ENCODE measurements around the gene SPIRE2.

The SPIRE2 gene

GRCh38 chr16:89784406-89784805 is 43.9 kb upstream of the SPIRE2 start:
- DNase-seq = no peak
- no peak overlapping the region for H3K4me3 ChIP-seq (ENCODE audit: low read depth, low read length)
- H3K27me3 ChIP-seq (replicated peaks) = no peaks in the 10 kb centered on the region
- no peaks in the 10 kb centered on the region for H3K36me3 ChIP-seq (replicated peaks)
- H3K27ac ChIP-seq = no peak overlapping the region
- TF ChIP-seq, protein P1, sequence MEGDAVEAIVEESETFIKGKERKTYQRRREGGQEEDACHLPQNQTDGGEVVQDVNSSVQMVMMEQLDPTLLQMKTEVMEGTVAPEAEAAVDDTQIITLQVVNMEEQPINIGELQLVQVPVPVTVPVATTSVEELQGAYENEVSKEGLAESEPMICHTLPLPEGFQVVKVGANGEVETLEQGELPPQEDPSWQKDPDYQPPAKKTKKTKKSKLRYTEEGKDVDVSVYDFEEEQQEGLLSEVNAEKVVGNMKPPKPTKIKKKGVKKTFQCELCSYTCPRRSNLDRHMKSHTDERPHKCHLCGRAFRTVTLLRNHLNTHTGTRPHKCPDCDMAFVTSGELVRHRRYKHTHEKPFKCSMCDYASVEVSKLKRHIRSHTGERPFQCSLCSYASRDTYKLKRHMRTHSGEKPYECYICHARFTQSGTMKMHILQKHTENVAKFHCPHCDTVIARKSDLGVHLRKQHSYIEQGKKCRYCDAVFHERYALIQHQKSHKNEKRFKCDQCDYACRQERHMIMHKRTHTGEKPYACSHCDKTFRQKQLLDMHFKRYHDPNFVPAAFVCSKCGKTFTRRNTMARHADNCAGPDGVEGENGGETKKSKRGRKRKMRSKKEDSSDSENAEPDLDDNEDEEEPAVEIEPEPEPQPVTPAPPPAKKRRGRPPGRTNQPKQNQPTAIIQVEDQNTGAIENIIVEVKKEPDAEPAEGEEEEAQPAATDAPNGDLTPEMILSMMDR (IDR thresholded peaks at IDR 0.05; ENCODE audit: low read depth, low read length, missing control alignments) = no peak
- in situ Hi-C loops (cut with HindIII; ENCODE audit: low pct_ligation_motif_present, low sequenced_read_pairs) = no loop called here

DNA sequence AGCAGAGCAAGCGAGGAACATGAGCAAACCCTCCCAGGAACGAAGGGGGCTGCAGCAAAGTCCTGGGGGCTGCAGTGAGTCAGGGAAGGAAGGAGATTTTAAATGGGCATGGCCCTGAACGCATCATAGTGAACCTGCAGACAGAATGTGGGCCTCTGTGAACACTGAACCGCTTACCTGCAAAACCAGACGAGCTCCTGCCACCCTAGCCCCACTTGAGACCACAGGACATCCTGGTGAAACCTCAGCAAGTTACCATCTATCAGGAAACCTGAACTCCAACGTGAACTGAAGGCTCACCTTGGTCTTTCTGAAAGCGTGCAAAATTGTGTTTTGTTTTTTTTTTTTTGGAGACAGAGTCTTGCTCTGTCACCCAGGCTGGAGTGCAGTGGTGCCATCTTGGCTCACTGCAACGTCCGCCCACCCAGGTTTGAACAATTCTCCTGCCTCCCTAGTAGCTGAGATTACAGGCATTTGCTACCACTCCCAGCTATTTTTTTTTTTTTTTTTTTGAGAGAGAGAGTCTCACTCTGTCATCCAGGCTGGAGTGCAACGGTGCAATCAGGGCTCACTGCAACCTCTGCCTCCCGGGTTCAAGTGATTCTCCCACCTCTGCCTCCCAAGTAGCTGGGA is 42.6 kb upstream of the SPIRE2 start:
- no peaks in the 10 kb centered on the region for H3K36me3 ChIP-seq (replicated peaks)
- H3K4me3 ChIP-seq (ENCODE audit: low read depth, low read length) = no peak overlapping the region
- TF ChIP-seq, protein P1 (IDR thresholded peaks at IDR 0.05; ENCODE audit: low read depth, low read length, missing control alignments) = no peak
- no peak overlapping the region for H3K27ac ChIP-seq
- in situ Hi-C loops (cut with HindIII; ENCODE audit: low pct_ligation_motif_present, low sequenced_read_pairs) = no loop called here
- DNase-seq = no peak
- no peaks in the 10 kb centered on the region for H3K27me3 ChIP-seq (replicated peaks)

GRCh38 chr16:89786474-89787364 is 41.6 kb upstream of the SPIRE2 start:
- TF ChIP-seq, protein P1 (IDR thresholded peaks at IDR 0.05; ENCODE audit: low read depth, low read length, missing control alignments) = no peak
- in situ Hi-C loops (cut with HindIII; ENCODE audit: low pct_ligation_motif_present, low sequenced_read_pairs) = no loop called here
- no peak overlapping the region for H3K27ac ChIP-seq
- DNase-seq = no peak
- no peak overlapping the region for H3K4me3 ChIP-seq (ENCODE audit: low read depth, low read length)
- no peaks in the 10 kb centered on the region for H3K27me3 ChIP-seq (replicated peaks)
- no peaks in the 10 kb centered on the region for H3K36me3 ChIP-seq (replicated peaks)

DNA sequence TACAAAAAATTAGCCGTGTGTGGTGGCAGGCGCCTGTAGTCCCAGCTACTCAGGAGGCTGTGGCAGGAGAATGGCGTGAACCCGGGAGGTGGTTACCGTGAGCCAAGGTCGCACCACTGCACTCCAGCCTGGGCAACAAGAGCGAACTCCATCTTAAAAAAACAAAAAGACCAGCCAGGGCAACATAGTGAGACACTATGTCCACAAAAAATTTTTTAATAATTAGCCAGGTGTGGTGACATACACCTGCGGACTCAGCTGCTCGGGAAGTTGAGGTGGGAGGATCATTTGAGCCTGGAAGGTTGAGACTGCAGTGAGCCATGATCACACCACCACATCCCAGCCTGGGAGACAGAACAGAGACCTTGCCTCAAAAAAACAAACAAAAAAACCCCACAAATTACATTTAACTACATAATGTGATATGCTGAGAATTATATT is 40.9 kb upstream of the SPIRE2 start:
- H3K27me3 ChIP-seq (replicated peaks) = no peaks in the 10 kb centered on the region
- H3K27ac ChIP-seq = no peak overlapping the region
- H3K36me3 ChIP-seq (replicated peaks) = no peaks in the 10 kb centered on the region
- DNase-seq = no peak
- H3K4me3 ChIP-seq (ENCODE audit: low read depth, low read length) = no peak overlapping the region
- in situ Hi-C loops (cut with HindIII; ENCODE audit: low pct_ligation_motif_present, low sequenced_read_pairs) = no loop called here
- TF ChIP-seq, protein P1 (IDR thresholded peaks at IDR 0.05; ENCODE audit: low read depth, low read length, missing control alignments) = no peak

DNA sequence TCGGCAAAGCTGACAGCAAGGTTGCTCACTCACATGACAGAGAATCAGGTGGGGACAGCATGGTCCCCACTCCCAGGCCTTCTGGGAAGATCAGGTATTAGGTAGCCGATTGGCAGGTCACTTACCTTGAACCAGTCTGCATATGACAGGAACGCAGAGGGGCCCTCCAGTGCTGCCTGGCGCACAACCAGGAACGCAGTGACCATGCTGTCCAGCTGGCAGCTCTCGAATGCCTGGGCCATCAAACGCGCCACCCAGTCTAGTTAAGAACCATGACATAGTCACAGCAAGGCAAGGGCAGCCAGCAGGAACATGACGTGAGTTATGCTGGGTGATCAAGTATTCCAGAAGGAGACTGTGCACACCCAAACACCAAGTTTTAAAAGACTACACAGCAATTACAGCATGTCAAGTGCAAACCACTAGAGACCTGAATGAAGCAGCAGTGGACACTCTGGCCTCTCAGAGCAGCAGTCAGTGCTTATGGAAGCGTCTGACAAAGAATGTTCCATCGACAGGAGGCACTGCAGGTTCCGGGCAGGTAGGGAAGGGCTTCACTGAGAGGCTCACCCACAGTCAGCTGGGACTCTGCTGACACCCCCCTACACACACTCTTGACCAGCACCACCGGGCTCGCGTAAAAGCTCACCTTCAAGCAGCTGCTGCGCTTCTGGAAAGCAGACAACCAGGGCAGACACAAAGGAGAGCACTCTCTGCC is 36.8 kb upstream of the SPIRE2 start:
- no peak overlapping the region for H3K4me3 ChIP-seq (ENCODE audit: low read depth, low read length)
- no peak overlapping the region for H3K27ac ChIP-seq
- in situ Hi-C loops (cut with HindIII; ENCODE audit: low pct_ligation_motif_present, low sequenced_read_pairs) = no loop called here
- TF ChIP-seq, protein P1 (IDR thresholded peaks at IDR 0.05; ENCODE audit: low read depth, low read length, missing control alignments) = no peak
- DNase-seq = no peak
- H3K27me3 ChIP-seq (replicated peaks) = no peaks in the 10 kb centered on the region
- peaks cover 4% of the 10 kb centered on the region for H3K36me3 ChIP-seq (replicated peaks)
